ENCODE data around the gene ETV1. TPM values are rescaled to one million over a fixed set of nuclear protein-coding genes. Genes with fewer than 3 reads are reported as not detected.

ETV1 gene
- total and polyA plus RNA-seq, 4 donors, result 1.2 to 4.3 (median 3.6) TPM

DNA sequence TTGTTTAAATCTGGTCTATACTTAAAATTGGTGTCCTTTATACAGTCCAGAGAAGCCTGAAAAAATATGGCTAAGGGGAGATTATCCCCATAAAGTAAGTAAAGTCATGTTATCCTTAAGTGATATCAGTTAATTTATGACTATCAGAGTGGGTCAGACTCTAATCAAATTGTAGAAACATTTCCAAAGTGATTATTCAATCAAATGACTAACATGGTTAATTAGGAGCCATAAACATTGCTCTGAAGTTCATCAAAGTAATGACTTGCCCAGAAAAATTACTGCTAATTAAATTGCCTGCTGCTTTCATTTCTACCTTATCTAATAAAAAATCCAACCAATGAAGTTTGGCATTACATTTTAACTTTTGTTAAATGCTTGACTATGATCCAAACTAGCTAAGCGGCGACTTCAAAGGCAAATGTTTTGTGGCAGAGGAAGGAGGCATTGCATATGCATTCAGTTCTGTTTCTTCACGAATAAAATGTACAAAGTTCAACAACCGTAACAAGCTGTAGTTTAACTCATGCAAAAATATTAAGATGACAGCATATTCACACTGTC is 76.7 kb downstream of the ETV1 start:
- Histone ChIP-seq H3K4me3 (ENCODE audit: low read depth in 1 of 3, low read length in 3 of 3) (no peak overlapping the region), H3K9ac (ENCODE audit: low read depth in 1 of 2, low read length in 2 of 2) (no peak overlapping the region), H3K27me3 (ENCODE audit: control insufficient read depth in 4 of 4, insufficient read depth in 4 of 4, low read length in 3 of 4) (no peaks in the 10 kb centered on the region), H3K9me3 (ENCODE audit: control insufficient read depth in 4 of 4, low read length in 3 of 4) (no peaks in the 10 kb centered on the region), H3K27ac (ENCODE audit: low read depth in 1 of 2, low read length in 2 of 2) (no peak overlapping the region), H3K4me1 (ENCODE audit: control insufficient read depth in 4 of 4, insufficient read depth in 4 of 4, low read length in 3 of 4) (no peaks in the 10 kb centered on the region), H3K36me3 (ENCODE audit: control insufficient read depth in 4 of 4, insufficient read depth in 3 of 4, low read depth in 1 of 4, low read length in 3 of 4) (no peaks in the 10 kb centered on the region)
- no peak for TF ChIP-seq CTCF (IDR thresholded peaks at IDR 0.05; ENCODE audit: low read depth, low read length, missing input control)
- no peak for TF ChIP-seq FOXA2 (IDR thresholded peaks at IDR 0.05)
- no peak for TF ChIP-seq YY1 (IDR thresholded peaks at IDR 0.05)
- TF ChIP-seq JUND (IDR thresholded peaks at IDR 0.05), result no peak
- TF ChIP-seq RAD21 (IDR thresholded peaks at IDR 0.05), result no peak
- TF ChIP-seq EGR1 (IDR thresholded peaks at IDR 0.05; ENCODE audit: low read depth in 2 of 2), result no peak
- TF ChIP-seq HNF4G (IDR thresholded peaks at IDR 0.05), result no peak
- TF ChIP-seq ATF3 (IDR thresholded peaks at IDR 0.05), result no peak
- no peak for TF ChIP-seq MAX (IDR thresholded peaks at IDR 0.05)
- no peak for TF ChIP-seq TAF1 (conservative IDR thresholded peaks at IDR 0.05)
- no peak for TF ChIP-seq FOXA1 (IDR thresholded peaks at IDR 0.05)
- TF ChIP-seq GABPA (IDR thresholded peaks at IDR 0.05 in 1 of 2, conservative IDR thresholded peaks at IDR 0.05 in 1 of 2), result no peak
- no peak for TF ChIP-seq REST (IDR thresholded peaks at IDR 0.05)
- TF ChIP-seq, protein P1, sequence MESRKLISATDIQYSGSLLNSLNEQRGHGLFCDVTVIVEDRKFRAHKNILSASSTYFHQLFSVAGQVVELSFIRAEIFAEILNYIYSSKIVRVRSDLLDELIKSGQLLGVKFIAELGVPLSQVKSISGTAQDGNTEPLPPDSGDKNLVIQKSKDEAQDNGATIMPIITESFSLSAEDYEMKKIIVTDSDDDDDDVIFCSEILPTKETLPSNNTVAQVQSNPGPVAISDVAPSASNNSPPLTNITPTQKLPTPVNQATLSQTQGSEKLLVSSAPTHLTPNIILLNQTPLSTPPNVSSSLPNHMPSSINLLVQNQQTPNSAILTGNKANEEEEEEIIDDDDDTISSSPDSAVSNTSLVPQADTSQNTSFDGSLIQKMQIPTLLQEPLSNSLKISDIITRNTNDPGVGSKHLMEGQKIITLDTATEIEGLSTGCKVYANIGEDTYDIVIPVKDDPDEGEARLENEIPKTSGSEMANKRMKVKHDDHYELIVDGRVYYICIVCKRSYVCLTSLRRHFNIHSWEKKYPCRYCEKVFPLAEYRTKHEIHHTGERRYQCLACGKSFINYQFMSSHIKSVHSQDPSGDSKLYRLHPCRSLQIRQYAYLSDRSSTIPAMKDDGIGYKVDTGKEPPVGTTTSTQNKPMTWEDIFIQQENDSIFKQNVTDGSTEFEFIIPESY (IDR thresholded peaks at IDR 0.05), result no peak
- no peak for TF ChIP-seq HNF4A (conservative IDR thresholded peaks at IDR 0.05)
- no peak for TF ChIP-seq NR2F2 (IDR thresholded peaks at IDR 0.05)
- no peak for TF ChIP-seq SP1 (IDR thresholded peaks at IDR 0.05)
- TF ChIP-seq RXRA (IDR thresholded peaks at IDR 0.05), result no peak
- no peak for DNase-seq (ENCODE audit: low spot score)
- 59% methylated on average over 4 of the region's 4 CpGs for WGBS

All from liver (tissue), 9 donors.